Spleen (tissue), 11 donors: ENCODE data around the gene TBC1D22A. TPM values are rescaled to one million over a fixed set of nuclear protein-coding genes. Genes with fewer than 3 reads are reported as not detected.

Source experiments
- DNase-seq: peaks from one replicate; pipeline ENCODE4 v3.0.0-alpha.2; 2020
- H3K27ac ChIP-seq, 8 donors: fragments of 200-600 bp; sonication (generic) in 7 of 8; 1 replicate in 4 of 8; 2 replicates in 4 of 8; pipeline versions ENCODE4 v1.5.0 to v1.8.0; 2016 to 2021; ENCODE audit warnings: inconsistent platforms in 4 of 8, mild to moderate bottlenecking in 4 of 8, moderate library complexity in 1 of 8
- H3K27me3 ChIP-seq, 7 donors: fragments of 200-600 bp; sonication (generic) in 6 of 7; replicated peaks in 1 of 7; 1 replicate in 4 of 7; 2 replicates in 3 of 7; pipeline versions ENCODE4 v1.5.0 to v1.8.0; 2016 to 2021; ENCODE audit warnings: inconsistent platforms in 3 of 7, mild to moderate bottlenecking in 1 of 7
- H3K36me3 ChIP-seq, 6 donors: fragments of 200-600 bp; sonication (generic) in 5 of 6; 1 replicate in 4 of 6; 2 replicates in 2 of 6; pipeline versions ENCODE4 v1.5.0 to v1.8.0; 2016 to 2021; ENCODE audit warnings: inconsistent platforms in 2 of 6
- H3K4me1 ChIP-seq, 6 donors: fragments of 200-600 bp; sonication (generic) in 5 of 6; 1 replicate in 3 of 6; 2 replicates in 3 of 6; pipeline versions ENCODE4 v1.5.0 to v1.8.0; 2016 to 2021; ENCODE audit warnings: inconsistent platforms in 3 of 6
- H3K4me3 ChIP-seq, 8 donors: fragments of 200-600 bp; sonication (generic) in 7 of 8; 1 replicate in 4 of 8; 2 replicates in 4 of 8; pipeline versions ENCODE4 v1.5.0 to v1.8.0; 2016 to 2021; ENCODE audit warnings: inconsistent platforms in 4 of 8, mild to moderate bottlenecking in 4 of 8, moderate library complexity in 2 of 8
- H3K9me3 ChIP-seq, 8 donors: fragments of 200-600 bp; sonication (generic) in 7 of 8; 1 replicate in 4 of 8; 2 replicates in 4 of 8; pipeline versions ENCODE4 v1.5.0 to v1.8.0; 2016 to 2021; ENCODE audit warnings: inconsistent platforms in 4 of 8
- CTCF ChIP-seq, 11 experiments: fragments of 200-600 bp in 7 of 11; fragments of 450-650 bp in 4 of 11; sonication (generic) in 4 of 11; IDR thresholded peaks in 8 of 11; conservative IDR thresholded peaks in 3 of 11; 1 replicate in 7 of 11; 2 replicates in 4 of 11; pipeline versions ENCODE4 v1.4.0 to v1.8.0; 2016 to 2021; ENCODE audit warnings: antibody characterized with exemption in 11 of 11, inconsistent platforms in 4 of 11, mild to moderate bottlenecking in 1 of 11
- POLR2A ChIP-seq, 3 donors: fragments of 450-650 bp; IDR thresholded peaks; one replicate each; pipeline ENCODE4 v1.5.1; 2017; ENCODE audit warnings: antibody characterized with exemption in 3 of 3, mild to moderate bottlenecking in 1 of 3
- POLR2AphosphoS5 ChIP-seq, 3 donors: sonication (generic); formaldehyde crosslinking; IDR thresholded peaks; one replicate each; pipeline ENCODE4 v1.5.1; 2017; ENCODE audit warnings: antibody characterized with exemption in 3 of 3
- WGBS, 5 donors: extraction: QIAGEN DNeasy Blood & Tissue Kit in 3 of 5; methylation state at CpG; one replicate each; pipeline versions ENCODE4 v1.1.5 to v1.1.7; 2013 to 2018; 5-methylcytosine and 5-hydroxymethylcytosine counted together
- intact Hi-C: fragments of 100-400 bp; cut with DNase I; formaldehyde crosslinking; loops from one replicate; pipeline ENCODE4 v1.15.0; 2023; ENCODE audit warnings: low total_unique reads
- polyA plus RNA-seq, 3 donors: library from polyadenylated mRNA; stranded (reverse); fragments of 200-250 nt; gene quantifications; one replicate each; pipeline ENCODE4 v1.2.1, GENCODE V29; 2013
- total RNA-seq, 7 donors: library from RNA; depleted of rRNA in 3 of 7; stranded (reverse); fragments of >200 nt in 3 of 7; fragmentation: NEBNext Ultra II Directional in 4 of 7; extraction: Animal tissue kit (Norgen Biotek cat#: 25700) in 4 of 7; gene quantifications; one replicate each; pipeline versions ENCODE4 v1.1.0 to v1.2.1, GENCODE V29; 2016 to 2021
- donor health status: healthy with polysubstance abuse.
- donor health status: DM: no; HTN: no; CAD: no; lungs with moderate emphysema.
- donor health status: DM: no; HTN: no; CAD: no.
- donor health status: Bipolar disorder and iron deficiency.
- donor health status: healthy.
- donor health status: DM: no; HTN: no; CAD: no.
- donor health status: DM: yes; HTN: yes; CAD: no.

TBC1D22A gene
- total and polyA plus RNA-seq, 10 donors = 17.2 to 66.9 (median 49.6) TPM

GRCh38 chr22:47144076-47144765 is 381.8 kb downstream of the TBC1D22A start:
- Histone ChIP-seq H3K27me3 (no peaks in the 10 kb centered on the region), H3K4me1 (peaks cover 0 to 14% (median 5%) of the 10 kb centered on the region in 6 donors), H3K36me3 (peaks cover 0 to 37% (median 6%) of the 10 kb centered on the region in 6 donors), H3K4me3 (no peak overlapping the region), H3K9me3 (no peaks in the 10 kb centered on the region), H3K27ac (no peak overlapping the region)
- DNase-seq = no peak
- intact Hi-C loops = no loop called here
- 94 to 97% (median 95%) methylated on average over 21 to 24 of the region's 24 CpGs for WGBS, 5 donors
- TF ChIP-seq CTCF (IDR thresholded peaks at IDR 0.05 in 8 of 11, conservative IDR thresholded peaks at IDR 0.05 in 3 of 11) = no peak
- TF ChIP-seq POLR2A (IDR thresholded peaks at IDR 0.05) = no peak
- peak in 1 of 3 donors; percentile 33 for TF ChIP-seq POLR2AphosphoS5 (IDR thresholded peaks at IDR 0.05)

GRCh38 chr22:47144791-47145425 is 382.5 kb downstream of the TBC1D22A start:
- WGBS, 5 donors = 94 to 100% (median 96%) methylated on average over 2 to 20 of the region's 21 CpGs
- no peak for DNase-seq
- Histone ChIP-seq H3K4me3 (no peak overlapping the region), H3K9me3 (no peaks in the 10 kb centered on the region), H3K36me3 (peaks cover 0 to 30% (median 3%) of the 10 kb centered on the region in 6 donors), H3K27ac (no peak overlapping the region), H3K27me3 (no peaks in the 10 kb centered on the region), H3K4me1 (peaks cover 0 to 15% (median 5%) of the 10 kb centered on the region in 6 donors)
- TF ChIP-seq CTCF (IDR thresholded peaks at IDR 0.05 in 8 of 11, conservative IDR thresholded peaks at IDR 0.05 in 3 of 11) (no peak), POLR2AphosphoS5 (IDR thresholded peaks at IDR 0.05) (no peak), POLR2A (IDR thresholded peaks at IDR 0.05) (no peak)
- intact Hi-C loops = no loop called here

GRCh38 chr22:47145883-47146282 is 383.4 kb downstream of the TBC1D22A start:
- Histone ChIP-seq H3K27me3 (no peaks in the 10 kb centered on the region), H3K36me3 (peaks cover 0 to 33% (median 3%) of the 10 kb centered on the region in 6 donors), H3K4me3 (no peak overlapping the region), H3K4me1 (peaks cover 0 to 15% (median 5%) of the 10 kb centered on the region in 6 donors), H3K9me3 (no peaks in the 10 kb centered on the region), H3K27ac (no peak overlapping the region)
- WGBS, 5 donors = 90 to 97% (median 97%) methylated on average over 20 of the region's 20 CpGs
- DNase-seq = no peak
- intact Hi-C loops = no loop called here
- TF ChIP-seq CTCF (IDR thresholded peaks at IDR 0.05 in 8 of 11, conservative IDR thresholded peaks at IDR 0.05 in 3 of 11) (no peak), POLR2AphosphoS5 (IDR thresholded peaks at IDR 0.05) (no peak)

GRCh38 chr22:47146391-47146790 is 383.9 kb downstream of the TBC1D22A start:
- Histone ChIP-seq H3K36me3 (peaks cover 0 to 37% (median 3%) of the 10 kb centered on the region in 6 donors), H3K9me3 (no peaks in the 10 kb centered on the region), H3K4me1 (peaks cover 0 to 15% (median 5%) of the 10 kb centered on the region in 6 donors), H3K27ac (no peak overlapping the region), H3K4me3 (no peak overlapping the region), H3K27me3 (no peaks in the 10 kb centered on the region)
- no peak for TF ChIP-seq POLR2A (IDR thresholded peaks at IDR 0.05)
- no peak for TF ChIP-seq POLR2AphosphoS5 (IDR thresholded peaks at IDR 0.05)
- TF ChIP-seq CTCF (IDR thresholded peaks at IDR 0.05 in 8 of 11, conservative IDR thresholded peaks at IDR 0.05 in 3 of 11) = no peak
- intact Hi-C loops = no loop called here
- no peak for DNase-seq
- WGBS, 5 donors = 92 to 97% (median 96%) methylated on average over 8 to 11 of the region's 11 CpGs
